K562 treated with DMSO at 1 percent for 4 hours (cell line): ENCODE measurements around the gene LIN7C. TPM values are rescaled to one million over a fixed set of nuclear protein-coding genes. Genes with fewer than 3 reads are reported as not detected.

ENCODE experiments used
- total RNA-seq: library from RNA; unstranded; fragments of 300-600 nt; gene quantifications from 2 replicates; pipeline ENCODE4 v1.2.3, GENCODE V29; 2022; ENCODE audit not compliant: insufficient read depth

LIN7C gene
- 4.9 and 5.1 TPM in 2 replicates for total RNA-seq

GRCh38 chr11:27506200-27507182, at the start of gene LIN7C:
LIN7C (minus strand) TSS chr11:27506769; CDS start chr11:27506752, 17 bp downstream.

GRCh38 chr11:27472398-27473016, 34.1 kb downstream of the LIN7C start, which contains the start of gene LGR4:
LGR4 (minus strand) TSS chr11:27472790; CDS start chr11:27472302, 488 bp downstream.

Other genes starting within 250 kb of the LIN7C start
- 11.4 and 19.9 TPM in 2 replicates for gene CCDC34, start 143.6 kb downstream of the LIN7C start, total RNA-seq
- gene LGR4, start 34.0 kb downstream of the LIN7C start, total RNA-seq: 4.8 and 7.8 TPM in 2 replicates
- gene BDNF, start 193.7 kb upstream of the LIN7C start, total RNA-seq: not detected in 2 replicates